GM23248 (cell line): ENCODE measurements around the gene ABHD17A.

Source experiments
- EZH2 ChIP-seq: fragments of 200-600 bp; sonication (generic); IDR thresholded peaks from 2 replicates; pipeline ENCODE4 v1.6.1; 2018; ENCODE audit warnings: antibody characterized with exemption, mild to moderate bottlenecking; ENCODE audit not compliant: insufficient read depth, poor library complexity, severe bottlenecking
- EZH2phosphoT487 ChIP-seq: fragments of 200-600 bp; sonication (generic); IDR thresholded peaks from 2 replicates; pipeline ENCODE4 v1.6.1; 2018; ENCODE audit warnings: antibody characterized with exemption, moderate library complexity, mild to moderate bottlenecking, low read depth; ENCODE audit not compliant: insufficient read depth

GRCh38 chr19:1851654-1852580 is 33.4 kb downstream of the ABHD17A start:
- no peak for TF ChIP-seq EZH2phosphoT487
- TF ChIP-seq EZH2 = no peak
